Activated CD4-positive, alpha-beta T cell treated with anti-CD3 and anti-CD28 coated beads, Interleukin-2, Interleukin-6, amounts not matched to agents 100 ng/mL and 50 ng/mL, durations not matched to agents 16 hours and 8 hours (primary cell): ENCODE results near the gene NCOA7.
"Not testable (repeated sequence)": the region's sequence is repeated elsewhere in the genome, so short reads cannot be mapped to it uniquely, and the experiment has no call there.

Experiments used
- DNase-seq: peaks from one replicate; pipeline ENCODE4 v3.0.0-alpha.2; 2020

Gene NCOA7

DNA sequence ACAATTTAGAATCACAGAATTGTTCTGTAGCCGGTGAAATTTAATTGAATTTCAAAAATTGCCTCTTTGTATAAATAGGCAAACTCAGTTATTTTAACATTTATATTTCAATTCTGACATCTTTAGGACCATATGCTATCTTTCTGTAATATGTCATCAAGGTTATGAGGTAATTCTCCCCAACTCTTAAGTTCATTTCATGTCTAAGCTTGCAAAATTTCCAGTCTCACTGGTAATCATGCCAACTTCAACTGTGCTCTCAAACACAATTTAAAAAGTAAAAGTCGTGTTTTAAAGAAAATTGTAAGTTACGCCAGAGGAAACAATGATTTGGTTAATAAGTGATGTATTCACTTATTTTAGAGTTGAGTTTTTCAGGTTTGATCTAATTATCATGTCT lies 1.4 kb downstream of the NCOA7 start:
- DNase-seq, result no peak

DNA sequence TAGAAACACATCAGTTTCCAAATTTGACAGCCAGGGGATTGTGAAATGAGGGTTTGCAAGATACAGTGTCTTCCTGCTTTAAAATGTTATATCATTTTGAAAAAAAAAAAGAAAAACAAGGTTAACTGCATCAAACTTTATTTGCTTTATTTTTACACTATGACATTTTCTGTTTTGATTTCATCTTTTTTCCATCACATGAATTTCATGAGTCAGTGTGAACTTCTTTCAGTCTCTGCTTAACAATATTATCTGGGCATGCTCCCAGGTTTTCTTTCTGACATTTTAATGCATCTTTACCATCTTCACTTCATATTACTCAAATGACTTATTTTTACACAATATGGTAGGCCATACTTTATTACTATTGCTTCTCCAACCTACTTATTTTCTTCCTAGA lies 1.9 kb downstream of the NCOA7 start:
- DNase-seq, result no peak

DNA sequence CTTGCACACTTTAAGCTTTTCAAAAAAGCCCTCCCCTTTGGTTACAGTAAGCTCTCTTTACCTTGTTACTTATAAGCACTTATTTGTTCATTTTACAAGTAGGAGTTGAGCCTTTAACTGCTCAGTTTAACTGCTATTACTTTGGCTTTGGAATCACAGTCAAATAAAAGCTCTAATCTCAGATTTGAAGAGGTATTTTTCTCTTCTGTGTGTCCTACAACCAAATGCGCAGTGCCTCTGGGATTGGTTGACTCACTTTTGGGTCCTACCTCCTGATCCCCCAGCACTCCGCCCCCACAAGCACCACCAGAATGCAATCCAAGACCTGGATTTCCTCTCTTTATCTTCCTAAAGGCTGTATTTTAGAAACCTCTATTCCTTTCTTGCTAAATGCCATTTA lies 2.5 kb downstream of the NCOA7 start:
- DNase-seq, result no peak

DNA sequence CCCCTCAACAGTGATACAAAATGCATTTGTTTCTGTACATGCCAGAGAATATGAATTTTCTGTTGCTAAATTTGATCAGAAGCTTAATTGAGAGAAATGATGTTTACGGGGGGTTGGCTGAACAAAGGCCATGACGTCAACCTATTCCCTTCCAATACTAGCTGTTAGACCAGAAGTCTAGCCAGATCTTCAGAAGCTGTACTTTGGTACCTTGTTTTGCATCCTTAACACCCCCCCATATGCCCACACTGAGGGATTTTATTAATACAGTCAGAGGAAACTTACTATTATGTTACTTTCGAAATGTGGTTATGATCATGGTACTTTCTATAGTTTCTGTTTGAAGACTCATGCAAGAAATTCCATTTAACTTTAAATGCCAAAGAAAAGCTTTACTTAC lies 3.1 kb downstream of the NCOA7 start:
- DNase-seq, result peak; percentile 49

DNA sequence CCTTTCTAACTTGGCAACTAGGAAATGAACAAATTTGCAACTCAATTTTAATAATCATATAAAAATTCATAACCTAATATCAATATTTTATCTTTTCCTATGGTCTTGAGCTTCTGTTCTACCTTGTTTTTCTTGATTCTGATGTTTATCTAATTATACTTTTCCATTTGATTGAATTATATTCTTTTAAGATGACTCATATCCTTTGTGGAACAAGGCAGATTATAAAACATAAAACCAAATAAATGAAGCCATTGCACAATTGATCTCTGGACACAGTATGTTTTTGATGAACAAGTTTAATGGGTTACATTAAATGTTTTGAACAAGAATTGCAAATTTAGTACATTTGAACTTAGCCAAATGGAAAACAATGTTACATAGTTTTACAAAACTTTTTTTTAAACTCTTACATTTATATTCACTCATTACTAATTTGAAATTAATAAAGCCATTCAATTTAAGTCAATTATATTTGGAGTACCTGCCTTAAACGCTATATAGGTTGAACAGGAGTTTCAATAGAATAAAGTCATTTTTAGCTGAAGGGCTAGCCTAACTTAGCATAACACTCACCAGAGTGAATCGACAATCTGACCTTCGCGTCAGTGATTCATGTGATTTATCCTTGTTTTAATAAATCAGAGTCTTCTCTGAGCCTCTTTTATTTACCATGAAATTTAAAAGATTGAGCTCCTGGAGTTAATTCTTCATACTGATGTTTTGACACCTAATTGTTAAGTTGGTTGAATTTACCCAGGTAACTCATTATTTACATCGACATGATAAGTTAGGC lies 3.8 kb downstream of the NCOA7 start:
- no peak for DNase-seq

DNA sequence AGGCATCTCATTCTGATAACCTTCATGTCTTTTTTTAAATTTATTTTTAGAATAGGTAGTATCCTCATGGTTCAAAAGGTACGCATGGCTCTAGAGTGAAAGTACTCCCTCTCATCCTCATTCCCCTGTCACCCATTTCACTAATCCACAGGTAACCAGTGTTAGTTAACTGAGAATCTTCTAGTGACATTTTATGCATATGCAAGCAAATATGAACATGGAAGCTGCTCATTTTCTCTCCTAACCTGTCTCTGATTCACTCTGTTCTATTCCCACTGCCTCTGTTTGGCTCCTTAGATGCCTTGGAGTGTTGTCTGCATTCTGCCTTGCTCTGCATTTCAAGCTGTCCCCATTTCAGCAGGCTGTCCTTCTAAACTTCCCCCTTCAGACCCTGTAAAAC lies 4.5 kb downstream of the NCOA7 start:
- no peak for DNase-seq

DNA sequence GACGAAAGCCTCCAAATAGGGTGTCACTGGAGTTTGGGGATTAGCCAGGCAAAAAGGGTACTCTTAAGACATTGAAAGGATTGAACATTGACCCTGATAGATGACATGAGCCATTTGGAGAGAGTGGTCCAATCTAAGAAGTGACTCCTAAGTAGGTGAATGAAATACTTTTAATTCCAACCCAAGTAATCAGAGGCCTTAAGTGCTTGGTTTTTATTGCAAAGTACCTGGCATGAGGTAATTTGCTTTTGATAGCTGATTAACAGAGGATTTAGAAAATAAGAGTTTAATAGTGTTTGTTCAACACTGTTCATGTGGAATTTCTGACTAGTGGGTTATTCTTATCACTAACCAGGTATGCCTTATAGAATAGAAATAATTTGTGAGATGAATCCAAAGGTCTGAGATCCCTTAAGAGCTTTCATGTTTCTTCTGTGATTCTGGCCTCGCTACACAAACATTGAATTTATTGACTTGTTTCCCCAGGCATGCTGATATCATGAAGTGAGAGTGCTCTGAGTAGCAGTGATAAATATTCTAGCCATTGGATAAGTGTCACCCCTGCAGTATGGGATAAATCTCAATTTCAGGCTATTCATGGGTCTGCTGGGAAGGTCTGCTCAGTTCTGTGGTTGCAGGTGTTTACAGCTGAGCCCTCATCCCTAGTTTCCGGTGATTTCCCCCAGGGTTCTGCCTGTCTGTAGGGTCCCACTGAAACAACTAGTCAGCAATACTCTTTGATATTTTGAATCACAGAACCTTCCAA lies 6.5 kb downstream of the NCOA7 start:
- DNase-seq, result no peak

DNA sequence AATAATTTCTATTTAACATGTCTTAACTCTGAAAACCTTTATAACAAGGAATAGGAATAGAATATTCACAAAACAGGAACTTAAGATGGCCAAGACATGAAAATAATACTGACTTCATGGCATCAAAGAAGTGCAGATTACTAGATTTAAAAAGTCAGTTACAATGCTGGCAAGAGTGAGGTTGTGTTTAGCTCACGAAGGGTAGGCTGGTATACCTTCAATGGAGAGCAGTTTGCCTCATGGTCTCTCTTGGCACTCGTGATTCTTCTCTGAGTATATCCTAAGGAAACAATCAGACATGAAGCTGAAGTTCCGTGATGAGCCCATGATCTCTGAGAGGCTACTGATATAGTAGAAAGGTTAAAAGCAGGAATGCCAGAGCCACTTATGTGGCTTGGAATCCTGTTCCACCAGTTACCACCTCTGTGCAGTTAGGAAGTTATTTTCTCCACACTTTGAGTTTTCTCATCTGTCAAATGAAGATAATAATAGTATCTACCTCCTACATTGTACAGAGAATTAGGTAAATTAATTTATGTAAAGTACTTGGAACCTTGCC lies 7.2 kb downstream of the NCOA7 start:
- DNase-seq, result no peak

DNA sequence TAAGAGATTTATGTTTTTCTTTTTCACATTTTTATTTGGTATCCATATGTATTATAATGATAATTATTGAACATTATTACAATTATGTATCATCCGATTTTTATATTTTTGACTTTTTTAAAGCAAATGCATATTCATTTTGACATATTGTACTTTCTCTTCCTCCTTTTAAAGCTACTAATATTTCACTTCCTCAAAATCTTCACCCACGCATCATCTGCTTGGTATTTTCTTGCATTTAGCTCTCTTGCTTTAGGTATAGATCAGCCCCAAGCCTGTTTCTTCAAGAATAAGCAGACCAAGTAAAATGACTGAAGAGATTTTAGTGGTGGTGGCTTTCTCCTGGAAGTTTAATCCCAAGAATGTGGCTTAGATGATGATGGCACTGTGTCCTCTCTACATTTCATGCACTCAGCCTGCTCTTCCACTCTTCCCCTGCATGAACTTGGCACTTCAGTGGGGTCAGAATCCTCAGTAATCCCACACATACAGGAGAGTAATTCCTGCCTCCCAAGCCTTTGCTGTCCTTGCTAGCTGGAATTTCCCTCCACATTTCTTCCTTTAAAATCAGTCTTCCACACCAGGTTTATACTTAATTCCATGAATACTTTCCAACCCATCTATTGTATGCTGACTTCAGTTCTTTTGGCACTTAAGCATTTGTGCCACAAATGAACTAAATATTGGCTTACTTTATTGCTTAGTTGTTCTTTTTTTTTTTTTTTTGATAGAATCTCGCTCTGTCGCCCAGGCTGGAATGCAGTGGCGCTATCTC lies 8.2 kb downstream of the NCOA7 start:
- no peak for DNase-seq

DNA sequence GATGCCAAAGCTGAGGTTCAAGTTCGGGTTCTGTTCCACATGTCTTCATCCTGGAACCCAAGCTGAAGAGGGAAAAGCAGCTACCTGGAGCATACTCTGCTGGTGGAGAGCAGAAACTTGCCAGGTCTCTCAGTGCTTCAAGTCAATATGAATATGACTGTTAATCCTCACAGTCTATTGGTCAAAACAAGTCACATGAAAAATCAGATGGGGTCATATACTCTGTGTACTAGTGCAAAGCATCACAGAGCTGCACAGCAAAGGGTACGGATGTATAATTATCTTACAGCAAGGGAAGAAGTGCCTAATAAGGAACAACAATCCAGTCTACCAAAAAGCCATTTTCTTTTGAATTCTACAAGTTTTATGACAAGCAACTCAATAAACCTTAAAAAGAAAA lies 11.6 kb downstream of the NCOA7 start:
- no peak for DNase-seq

DNA sequence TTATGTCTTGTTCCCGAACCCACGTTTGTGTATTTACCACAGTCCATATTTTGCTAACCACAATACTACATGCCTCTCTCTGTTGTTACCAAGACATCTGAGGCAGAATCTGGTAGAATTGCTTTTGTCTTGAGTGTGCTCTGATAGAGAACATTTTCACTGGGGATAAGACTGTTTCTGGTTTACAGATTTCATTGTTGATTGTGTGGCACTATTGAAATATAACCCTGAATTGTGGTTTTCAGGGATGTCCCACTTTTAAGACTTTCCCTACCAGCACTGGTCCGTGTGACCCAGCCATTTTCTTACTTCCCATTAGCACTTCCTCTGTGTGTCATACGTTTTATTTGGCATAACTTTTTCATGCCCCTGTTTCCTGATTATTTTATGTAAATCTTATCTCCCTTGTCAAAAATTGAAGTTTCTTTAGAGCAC lies 12.2 kb downstream of the NCOA7 start:
- peak; percentile 37 for DNase-seq

DNA sequence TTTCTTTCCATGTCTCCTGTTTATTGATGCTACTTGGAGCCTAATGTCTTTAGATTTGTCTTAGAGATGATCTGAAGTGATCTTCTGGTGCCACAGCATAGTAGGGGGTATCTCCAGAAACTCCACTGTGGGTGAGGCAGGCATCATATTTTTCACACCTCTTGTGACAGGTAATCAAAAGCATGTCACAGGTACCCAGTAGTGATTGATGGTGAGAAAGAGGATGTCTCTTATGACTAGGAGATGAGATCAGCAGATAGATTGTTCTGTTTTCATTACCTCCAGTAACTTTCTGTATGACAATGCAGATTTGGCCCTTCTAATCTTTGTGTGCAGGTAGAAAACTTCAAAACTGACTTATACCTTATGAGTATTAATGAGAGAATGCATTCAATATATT lies 13.5 kb downstream of the NCOA7 start:
- DNase-seq, result peak; percentile 81

DNA sequence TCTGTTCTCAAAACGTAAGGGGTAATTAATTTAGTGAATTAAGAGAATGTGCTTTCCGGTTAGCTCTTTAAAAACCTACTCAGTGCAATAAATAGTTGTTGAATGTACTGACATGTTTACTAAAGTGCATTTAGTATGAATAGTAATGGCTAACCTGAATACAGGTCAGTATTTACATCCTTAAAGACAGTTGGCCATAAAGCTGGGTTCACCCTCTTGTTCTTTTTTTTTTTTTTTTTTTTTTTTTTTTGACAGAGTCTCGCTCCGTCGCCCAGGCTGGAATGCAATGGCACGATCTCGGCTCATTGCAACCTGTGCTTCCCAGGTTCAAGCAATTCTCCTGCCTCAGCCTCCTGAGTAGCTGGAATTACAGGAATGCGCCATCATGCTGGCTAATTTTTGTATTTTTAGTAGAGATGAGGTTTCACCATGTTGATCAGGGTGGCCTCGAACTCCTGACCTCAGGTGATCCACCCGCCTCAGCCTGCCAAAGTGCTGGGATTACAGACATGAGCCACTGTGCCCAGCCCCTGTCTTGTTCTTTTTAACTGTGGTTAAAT lies 14.2 kb downstream of the NCOA7 start:
- not testable (repeated sequence) for DNase-seq

DNA sequence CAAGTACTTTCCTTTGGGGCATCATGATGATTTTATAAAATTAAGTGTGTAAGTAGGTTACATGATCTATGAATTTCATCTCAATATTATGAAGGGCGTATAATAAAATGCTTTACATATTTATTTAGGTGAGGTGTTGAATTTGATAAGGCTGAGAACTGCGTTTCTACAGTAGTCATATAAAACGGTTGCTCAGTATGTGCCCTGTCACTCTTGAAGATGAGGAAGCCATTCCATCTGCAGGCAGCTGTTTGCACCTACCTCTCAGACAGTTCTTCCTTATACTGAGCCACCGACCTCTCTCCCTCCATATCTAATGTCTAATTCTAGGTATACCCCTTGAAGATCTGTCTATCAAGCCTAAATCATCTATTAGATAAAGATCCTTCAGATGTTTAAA lies 16.1 kb downstream of the NCOA7 start:
- no peak for DNase-seq

DNA sequence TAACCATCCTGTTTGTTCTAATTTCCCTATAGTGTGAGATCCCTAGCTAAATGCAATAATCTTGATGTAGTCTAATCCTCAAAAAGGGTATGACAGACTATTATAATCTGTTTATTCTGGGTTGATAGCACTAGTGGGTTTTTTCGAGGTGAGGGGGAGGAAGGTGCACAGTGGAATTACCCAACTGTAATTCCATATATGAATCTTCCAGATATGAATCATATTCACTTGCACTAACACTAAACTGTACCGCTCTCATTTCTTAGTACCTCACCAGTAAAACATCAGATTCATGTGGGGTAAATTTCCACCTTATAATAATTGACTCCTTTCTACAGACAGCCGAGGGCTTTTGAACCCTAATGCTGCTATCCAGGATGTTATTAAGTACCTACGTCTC lies 16.5 kb downstream of the NCOA7 start:
- peak; percentile 63 for DNase-seq

DNA sequence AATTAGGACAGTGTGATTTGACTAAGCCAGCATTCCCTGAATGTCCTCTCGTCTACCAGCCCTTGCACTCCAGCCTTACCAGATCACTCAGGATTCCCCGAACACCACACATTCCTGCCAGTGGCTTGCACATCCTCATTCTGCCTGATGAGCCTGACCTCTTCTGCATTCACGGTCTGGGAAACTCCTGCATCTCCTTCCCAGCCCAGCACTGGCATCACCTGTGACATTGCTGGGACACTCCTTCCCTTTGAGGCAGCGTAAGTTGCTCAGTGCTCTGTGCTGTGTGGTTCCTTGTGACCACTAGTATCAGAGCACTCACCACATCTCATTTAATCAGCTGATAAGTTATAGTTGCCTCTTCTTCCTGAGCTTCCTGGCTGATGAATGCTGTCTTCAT lies 17.3 kb downstream of the NCOA7 start:
- no peak for DNase-seq

DNA sequence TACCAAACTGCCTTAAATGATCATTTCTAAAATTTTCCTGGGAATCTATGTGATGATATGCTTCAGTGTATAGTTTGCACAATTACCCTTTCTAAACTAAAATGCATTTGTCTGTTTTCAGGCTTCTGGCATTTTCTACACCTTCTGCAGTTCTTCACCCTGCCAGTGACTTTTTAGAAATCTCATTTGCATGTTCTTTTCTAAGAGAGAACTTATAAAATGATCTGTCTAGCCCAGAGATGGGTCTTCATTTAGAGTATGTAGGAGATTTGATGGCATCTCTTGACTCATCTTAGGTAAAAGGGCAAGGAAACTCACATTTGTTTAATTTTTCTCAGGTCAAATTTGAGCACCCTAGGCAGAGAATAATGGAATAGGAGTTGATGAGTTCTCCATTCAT lies 17.8 kb downstream of the NCOA7 start:
- DNase-seq, result no peak

DNA sequence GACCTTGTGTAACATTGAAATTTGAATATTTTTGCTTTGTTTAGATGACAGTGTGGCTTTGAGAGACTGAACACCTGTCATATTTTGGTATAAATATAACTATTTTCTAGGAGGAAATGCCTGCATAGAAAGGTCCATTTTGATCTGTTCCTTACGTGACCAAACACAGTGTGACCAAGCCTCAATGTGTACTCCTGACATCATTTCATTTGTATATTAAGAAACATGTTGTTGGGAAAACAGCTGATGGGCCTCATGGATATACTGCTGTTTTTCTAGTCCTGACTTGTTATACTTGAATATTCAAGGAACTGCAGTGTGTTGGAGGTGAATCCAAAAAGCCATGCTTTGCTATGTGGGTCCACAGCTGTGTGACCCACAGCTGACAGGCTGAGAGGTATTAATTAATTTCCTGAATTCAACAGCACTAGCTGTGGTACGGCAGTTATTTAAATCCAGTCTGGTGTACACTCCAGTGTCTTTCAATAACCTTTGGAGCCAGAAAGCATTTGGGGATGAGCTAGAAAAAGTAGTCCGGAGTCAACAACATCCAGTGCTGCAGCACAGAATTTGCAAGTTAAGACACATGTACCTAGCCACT lies 18.9 kb downstream of the NCOA7 start:
- no peak for DNase-seq

DNA sequence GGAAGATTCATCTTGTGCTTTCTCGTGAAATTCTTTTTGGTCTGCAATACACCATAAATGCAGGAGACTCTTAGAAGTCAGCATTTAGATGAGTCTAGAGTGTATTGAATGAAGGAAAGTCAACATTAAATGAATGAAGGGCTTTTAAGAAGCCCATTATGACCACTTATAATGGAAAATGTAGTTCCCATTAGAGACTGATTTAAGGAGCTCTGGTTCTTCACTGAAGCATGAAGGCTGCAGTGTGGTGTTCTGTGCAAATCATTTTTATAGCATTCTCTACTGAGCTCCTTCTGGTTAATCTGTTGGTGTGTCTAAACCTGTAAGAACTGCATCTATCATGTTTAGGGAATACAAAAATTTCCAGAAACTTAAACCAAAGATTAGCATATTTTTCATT lies 19.7 kb downstream of the NCOA7 start:
- DNase-seq, result no peak

DNA sequence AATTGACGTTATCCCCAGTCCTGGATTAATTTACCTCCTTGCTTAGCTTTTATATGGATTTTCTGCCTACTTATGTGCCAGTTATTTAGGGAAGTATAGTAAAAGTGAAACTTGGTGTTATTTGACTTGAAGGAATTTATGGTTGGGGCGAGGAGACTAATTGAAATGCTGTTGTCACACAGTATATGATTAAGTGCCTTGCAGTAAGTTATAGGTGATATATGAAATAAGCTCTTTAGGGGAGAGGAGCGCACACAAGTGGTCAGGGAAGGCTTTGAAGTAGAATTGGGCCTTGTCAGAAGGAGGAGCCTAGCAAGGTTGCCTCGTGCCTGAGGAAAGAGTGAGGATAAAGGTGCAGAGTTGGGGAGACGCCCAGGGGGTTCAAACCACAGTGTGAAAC lies 20.5 kb downstream of the NCOA7 start:
- DNase-seq, result no peak

DNA sequence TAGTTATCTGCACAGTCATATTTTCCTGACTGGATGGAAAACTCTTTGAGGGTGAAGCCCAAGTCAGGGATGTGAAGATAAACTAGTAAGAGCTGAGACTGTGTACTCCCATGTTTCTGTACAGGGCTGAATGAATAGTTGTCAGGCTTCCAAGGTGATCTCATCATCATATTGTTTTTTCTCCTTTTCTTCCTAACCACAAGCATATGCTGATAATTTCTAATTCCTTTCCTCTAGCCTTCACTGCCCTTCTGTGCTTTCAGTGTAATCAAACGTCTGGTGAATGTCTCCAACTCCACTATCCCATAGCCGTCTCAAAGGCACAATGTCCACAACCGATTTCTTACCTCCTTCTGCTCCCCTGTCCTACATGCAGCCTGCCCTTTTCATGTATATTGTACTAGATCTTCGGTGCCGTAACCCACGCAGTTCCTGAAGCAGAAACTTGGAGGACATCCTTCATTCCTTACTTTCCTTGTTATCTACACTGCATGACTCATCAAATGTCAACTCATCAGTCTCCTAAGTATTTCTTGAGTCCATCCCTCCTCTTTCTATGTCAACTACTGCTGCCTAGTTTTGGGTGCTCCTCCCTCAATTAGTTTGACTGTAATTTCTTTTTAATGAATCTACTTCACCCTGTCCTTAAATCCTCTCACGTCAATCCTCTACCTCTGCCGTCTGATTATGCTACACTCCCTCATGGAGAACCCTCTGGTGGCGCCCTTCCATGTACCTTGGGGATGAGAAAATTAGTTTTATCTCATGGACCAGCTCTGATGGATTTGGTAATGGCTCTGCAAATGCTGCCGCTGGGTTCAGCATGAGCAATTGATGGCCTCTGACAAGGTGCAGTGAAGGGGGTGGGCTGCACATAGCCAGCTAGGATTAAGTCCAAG lies 21.9 kb downstream of the NCOA7 start:
- no peak for DNase-seq

DNA sequence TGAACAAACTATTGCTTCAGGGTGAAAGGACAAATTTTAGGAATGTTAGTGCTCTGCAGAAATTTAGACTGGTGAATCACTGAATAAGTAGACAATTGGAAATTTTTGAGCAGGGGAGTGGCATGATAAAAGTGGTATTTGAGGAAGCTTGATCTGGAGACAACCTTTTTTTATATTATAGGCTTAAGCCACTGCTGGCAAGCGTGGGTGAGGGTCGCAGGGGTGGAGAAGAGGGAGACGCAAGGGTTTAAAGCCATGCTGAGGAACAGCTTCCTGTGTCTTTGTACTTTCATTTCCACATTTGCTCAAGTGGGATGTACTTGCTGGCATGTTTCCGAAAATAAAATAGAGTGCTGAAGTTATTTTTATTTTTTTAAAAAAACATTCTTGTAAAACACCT lies 23.7 kb downstream of the NCOA7 start:
- DNase-seq, result no peak
